Astrocyte of the spinal cord (primary cell): Measurements from ENCODE around the gene PRDM10.

Experiments
- DNase-seq: peaks from one replicate; pipeline ENCODE4 v3.0.0; 2011; ENCODE audit warnings: low read depth, low spot score
- H3K4me3 ChIP-seq: 2 replicates; pipeline ENCODE4 v1.5.1; 2011; ENCODE audit warnings: low read depth, mild to moderate bottlenecking, low read length, moderate library complexity
- in situ Hi-C: cut with HindIII; loops from 2 replicates; pipeline ENCODE4 v1.10.0; 2017; ENCODE audit warnings: low sequenced_read_pairs
- TF ChIP-seq, protein P1 (sequence below): IDR thresholded peaks from 2 replicates; pipeline ENCODE4 v1.5.1; 2012; ENCODE audit warnings: low read depth, mild to moderate bottlenecking, low read length, inconsistent platforms

Gene PRDM10

DNA sequence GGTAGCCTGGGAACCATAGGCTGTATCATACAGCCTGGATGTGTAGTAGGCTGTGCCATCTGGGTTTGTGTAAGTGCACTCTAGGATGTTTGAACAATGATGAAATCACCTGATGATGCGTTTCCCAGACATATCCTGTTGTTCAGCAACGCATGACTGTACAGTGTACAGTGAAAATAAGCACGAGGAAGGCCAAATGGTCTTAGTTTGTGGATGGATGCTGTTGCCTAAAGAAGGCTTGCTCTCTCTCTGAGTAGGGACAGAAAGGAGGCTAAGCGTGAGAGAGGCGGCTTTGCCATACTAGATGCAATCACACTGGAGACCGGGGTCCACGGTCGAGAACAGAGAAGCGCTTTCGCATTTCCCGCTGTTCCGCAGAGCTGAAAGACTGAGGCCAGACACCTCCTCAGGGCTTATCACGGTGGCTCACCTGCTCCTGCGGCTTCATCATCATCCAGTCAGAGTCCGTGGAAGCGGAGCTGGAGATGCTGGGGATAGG lies 39.5 kb upstream of the PRDM10 start:
- TF ChIP-seq, protein P1, sequence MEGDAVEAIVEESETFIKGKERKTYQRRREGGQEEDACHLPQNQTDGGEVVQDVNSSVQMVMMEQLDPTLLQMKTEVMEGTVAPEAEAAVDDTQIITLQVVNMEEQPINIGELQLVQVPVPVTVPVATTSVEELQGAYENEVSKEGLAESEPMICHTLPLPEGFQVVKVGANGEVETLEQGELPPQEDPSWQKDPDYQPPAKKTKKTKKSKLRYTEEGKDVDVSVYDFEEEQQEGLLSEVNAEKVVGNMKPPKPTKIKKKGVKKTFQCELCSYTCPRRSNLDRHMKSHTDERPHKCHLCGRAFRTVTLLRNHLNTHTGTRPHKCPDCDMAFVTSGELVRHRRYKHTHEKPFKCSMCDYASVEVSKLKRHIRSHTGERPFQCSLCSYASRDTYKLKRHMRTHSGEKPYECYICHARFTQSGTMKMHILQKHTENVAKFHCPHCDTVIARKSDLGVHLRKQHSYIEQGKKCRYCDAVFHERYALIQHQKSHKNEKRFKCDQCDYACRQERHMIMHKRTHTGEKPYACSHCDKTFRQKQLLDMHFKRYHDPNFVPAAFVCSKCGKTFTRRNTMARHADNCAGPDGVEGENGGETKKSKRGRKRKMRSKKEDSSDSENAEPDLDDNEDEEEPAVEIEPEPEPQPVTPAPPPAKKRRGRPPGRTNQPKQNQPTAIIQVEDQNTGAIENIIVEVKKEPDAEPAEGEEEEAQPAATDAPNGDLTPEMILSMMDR = no peak
- in situ Hi-C loops = no loop called here
- H3K4me3 ChIP-seq = no peak overlapping the region
- peak; percentile 88 for DNase-seq

DNA sequence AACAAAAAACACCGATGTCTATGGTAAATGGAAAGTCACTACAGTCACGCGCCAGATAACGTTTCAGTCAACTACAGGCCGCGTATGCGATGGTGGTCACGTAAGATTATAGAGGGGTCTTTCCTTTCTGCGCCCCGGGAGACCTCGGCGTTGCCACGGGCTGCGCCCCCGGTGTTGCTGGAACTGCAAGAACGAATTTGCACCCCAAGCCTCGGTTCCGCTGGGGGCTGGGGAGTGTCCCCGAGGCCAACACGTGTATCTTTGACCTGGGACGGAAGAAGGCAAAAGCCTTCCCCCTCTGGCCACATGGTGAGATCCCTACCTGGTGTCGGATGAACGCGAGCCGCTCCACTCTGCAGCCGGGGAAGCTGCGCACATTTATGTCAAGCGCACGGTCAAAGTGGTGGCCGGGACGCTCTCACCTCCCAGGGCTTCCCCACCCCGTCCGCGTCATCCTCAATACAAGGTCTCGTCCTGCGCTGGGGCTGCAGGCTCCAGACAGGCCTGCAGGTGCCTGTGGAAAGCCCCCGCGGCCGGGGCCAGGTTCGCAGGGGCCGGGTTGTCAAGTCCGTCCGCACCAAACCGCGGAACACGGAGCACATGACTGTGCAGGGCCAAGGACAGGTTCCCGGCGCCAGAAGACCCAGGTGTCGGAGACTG lies 37.8 kb upstream of the PRDM10 start:
- in situ Hi-C loops = no loop called here
- DNase-seq = no peak
- no peak overlapping the region for H3K4me3 ChIP-seq
- TF ChIP-seq, protein P1 = no peak

DNA sequence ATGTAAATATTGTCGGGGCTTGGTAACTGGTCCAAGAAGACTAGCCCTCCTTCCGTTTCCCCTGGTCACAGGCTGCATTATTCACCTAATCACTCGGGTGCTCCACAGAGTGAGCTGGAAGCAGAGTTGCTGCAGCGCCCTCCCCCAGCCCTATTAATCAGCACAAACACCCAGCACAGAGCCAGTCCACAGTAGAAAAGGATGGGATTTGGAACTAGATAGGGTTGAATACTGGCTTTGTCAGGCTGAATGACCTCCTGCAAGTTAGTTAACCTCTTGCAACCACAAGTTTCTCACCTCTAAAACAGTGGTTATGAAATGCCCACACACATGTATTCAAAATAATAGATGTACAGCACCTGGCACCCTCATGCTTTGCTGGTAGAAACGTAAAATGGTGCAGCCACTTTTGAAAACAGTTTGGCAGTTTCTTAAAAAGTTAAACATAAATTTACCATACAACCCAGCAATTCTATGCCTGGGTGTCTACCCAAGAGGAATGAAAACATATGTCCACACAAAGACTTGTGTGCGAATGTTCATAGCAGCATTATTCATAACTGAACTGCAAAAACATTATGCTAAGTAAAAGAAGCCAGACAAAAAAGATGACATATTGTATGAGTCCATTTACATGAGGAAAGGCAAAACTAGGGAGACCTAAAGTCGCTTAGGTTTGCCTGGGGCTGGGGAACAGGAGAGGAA lies 35.4 kb upstream of the PRDM10 start:
- no peak for DNase-seq
- H3K4me3 ChIP-seq = no peak overlapping the region
- TF ChIP-seq, protein P1 = no peak
- in situ Hi-C loops = no loop called here

DNA sequence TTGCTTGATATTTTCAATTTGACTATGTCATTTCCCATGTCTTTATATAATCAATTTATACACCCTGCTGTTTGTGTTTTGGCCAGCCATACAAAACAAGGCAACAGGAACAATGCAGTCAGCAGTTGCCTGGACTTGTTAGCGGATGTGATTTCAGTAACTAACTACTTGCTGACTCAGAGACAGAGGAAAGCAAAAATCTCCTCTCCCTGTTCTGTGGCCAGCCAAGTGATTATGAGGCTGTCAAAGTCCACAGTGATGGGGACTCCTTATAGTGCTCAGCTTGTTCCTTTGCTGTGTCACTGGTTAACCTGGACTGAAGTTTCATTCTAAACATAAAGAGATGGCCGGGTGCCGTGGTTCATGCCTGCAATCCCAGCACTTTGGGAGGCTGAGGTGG lies 34.4 kb upstream of the PRDM10 start:
- TF ChIP-seq, protein P1 = no peak
- H3K4me3 ChIP-seq = no peak overlapping the region
- in situ Hi-C loops = no loop called here
- peak; percentile 75 for DNase-seq

DNA sequence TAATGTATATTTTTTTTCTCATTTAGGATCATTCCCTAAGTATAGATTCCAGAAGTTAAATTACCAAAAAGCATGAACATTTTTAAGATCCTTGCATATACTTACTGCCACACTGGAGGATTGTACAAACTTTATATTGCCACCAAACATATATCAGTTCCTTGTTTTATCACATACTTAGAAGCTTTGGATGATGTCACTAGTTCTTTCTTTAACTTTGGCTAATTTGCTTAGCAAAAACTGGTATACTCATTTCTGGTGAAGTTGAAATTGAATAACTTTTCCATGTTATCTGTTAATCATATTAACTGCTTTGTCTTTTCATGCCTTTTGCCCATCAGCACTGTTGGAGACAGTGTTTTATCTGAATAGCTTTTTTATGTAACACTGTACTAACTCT lies 31.6 kb upstream of the PRDM10 start:
- in situ Hi-C loops = no loop called here
- DNase-seq = no peak
- TF ChIP-seq, protein P1 = no peak
- no peak overlapping the region for H3K4me3 ChIP-seq

DNA sequence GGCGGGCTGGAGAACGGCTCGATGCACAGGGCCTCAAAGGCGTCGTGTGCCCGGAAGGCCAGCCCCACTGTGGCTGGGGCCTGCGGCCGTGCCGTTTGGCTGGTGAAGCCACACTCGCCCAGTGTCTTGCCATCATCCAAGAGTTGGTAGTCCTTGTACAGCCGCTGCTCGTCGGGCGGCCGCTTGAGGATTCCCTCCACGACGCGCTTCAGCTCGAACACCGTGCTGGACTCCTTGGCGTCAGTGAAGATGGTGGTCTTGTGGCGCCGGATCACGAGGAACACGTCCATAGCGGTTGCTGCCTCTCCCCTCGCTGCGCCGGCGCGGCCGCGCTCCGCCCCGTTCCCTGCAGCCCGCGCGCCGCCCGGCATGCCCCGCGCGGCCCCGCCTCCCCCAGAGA lies 30.3 kb upstream of the PRDM10 start:
- no peak for DNase-seq
- H3K4me3 ChIP-seq = no peak overlapping the region
- TF ChIP-seq, protein P1 = no peak
- in situ Hi-C loops = no loop called here
